Gastroesophageal sphincter (tissue), 3 donors: ENCODE results near the gene RADX.

Experiments used
- CTCF ChIP-seq, 4 experiments: fragments of 200-600 bp in 2 of 4; fragments of 450-650 bp in 2 of 4; sonication (generic) in 1 of 4; IDR thresholded peaks; one replicate each; pipeline ENCODE4 v1.5.1; 2017 to 2019; ENCODE audit warnings: antibody characterized with exemption in 4 of 4, mild to moderate bottlenecking in 2 of 4, moderate library complexity in 2 of 4
- EP300 ChIP-seq: sonication (generic); formaldehyde crosslinking; IDR thresholded peaks from one replicate; pipeline ENCODE4 v1.6.1; 2017; ENCODE audit warnings: antibody characterized with exemption, mild to moderate bottlenecking
- POLR2A ChIP-seq, 2 donors: fragments of 450-650 bp; IDR thresholded peaks; one replicate each; pipeline ENCODE4 v1.6.1; 2017; ENCODE audit warnings: antibody characterized with exemption in 2 of 2, mild to moderate bottlenecking in 2 of 2, moderate library complexity in 1 of 2

DNA sequence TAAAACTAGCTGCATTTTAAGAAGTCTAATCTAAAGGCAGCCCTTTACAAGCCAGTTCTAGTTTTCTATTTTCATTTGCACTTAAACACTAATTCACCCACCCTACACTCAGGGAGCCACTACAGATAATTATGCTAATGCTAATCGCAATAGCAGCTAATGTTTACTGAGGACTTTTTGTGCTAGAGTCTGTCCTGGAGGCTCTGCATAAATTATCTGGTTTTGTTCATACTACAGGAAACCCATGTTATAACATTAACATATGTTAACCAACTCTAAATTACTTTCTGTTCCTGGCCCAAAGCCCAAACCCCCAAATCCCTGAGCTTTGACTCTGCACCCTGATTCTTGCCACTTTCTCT, 480 bp upstream of the RADX start:
- TF ChIP-seq EP300 (no peak), POLR2A (IDR thresholded peaks at IDR 0.05) (no peak), CTCF (IDR thresholded peaks at IDR 0.05) (no peak)
